SK-N-MC (cell line): Measurements from ENCODE around the gene CRKL.

Experiments used
- EZH2 ChIP-seq: fragments of 200-600 bp; sonication (generic); IDR thresholded peaks from one replicate; pipeline ENCODE4 v1.6.1; 2017; ENCODE audit warnings: antibody characterized with exemption
- POLR2AphosphoS5 ChIP-seq: IDR thresholded peaks from 2 replicates; pipeline ENCODE4 v1.6.1; 2012; ENCODE audit warnings: mild to moderate bottlenecking, low read depth, low read length, borderline replicate concordance

GRCh38 chr22:20869234-20869633 is 48.0 kb upstream of the CRKL start:
- no peak for TF ChIP-seq EZH2
- no peak for TF ChIP-seq POLR2AphosphoS5
